ENCODE results near the gene UMODL1.

- TF ChIP-seq CTCF (IDR thresholded peaks at IDR 0.05; ENCODE audit: low read length) = no peak
- TF ChIP-seq EZH2phosphoT487 (IDR thresholded peaks at IDR 0.05; ENCODE audit: low read length) = no peak
- TF ChIP-seq EZH2 (optimal IDR thresholded peaks at IDR 0.05; ENCODE audit: low read depth, low read length) = no peak
Measured at GRCh38 chr21:42037943-42038342, 33.2 kb upstream of the UMODL1 start.

Measured in MM.1S (cell line).